ENCODE data around the gene TNFSF8.

GRCh38 chr9:114935119-114935518, 4.7 kb upstream of the TNFSF8 start:
- no peak for TF ChIP-seq POLR2A (IDR thresholded peaks at IDR 0.05; ENCODE audit: low read depth, low read length)
- no peak for TF ChIP-seq PAX5 (IDR thresholded peaks at IDR 0.05; ENCODE audit: insufficient read depth, low read length, severe bottlenecking)
- no peak for TF ChIP-seq TAF1 (IDR thresholded peaks at IDR 0.05; ENCODE audit: low read depth, low read length)

Data from GM12891 (cell line).